ENCODE results near the gene RNU4-1.

The RNU4-1 gene

DNA sequence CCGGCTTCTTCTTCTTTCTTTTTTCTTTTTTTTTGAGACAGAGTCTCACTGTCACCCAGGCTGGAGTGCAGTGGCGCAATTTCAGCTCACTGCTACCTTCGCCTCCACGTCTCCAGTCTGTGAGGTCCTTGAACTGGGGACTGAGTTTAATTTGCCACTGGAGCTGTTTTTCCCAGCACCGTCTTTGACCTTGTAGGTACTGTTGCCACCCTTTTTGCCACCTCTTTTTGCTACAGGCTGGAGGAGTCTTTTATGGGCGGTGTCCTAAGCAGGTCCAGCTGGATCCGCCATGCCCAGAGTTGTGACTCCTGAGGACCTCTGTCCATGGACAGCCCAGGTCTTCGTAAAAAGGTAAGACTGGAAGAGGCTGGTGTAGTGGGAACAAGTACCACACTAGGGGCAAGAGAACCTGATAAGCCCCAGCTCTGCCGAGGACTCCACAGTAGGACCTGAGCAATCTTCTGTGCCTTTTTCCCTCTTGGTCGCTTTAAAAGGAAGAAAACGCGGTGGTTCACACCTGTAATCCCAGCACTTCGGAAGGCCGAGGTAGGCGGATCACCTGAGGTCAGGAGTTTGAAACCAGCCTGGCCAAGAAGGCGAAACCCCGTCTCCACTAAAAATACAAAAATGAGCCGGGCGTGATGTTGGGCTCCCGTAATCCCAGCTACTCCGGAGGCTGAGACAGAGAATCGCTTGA is 2.3 kb downstream of the RNU4-1 start:
- DNase-seq (ENCODE audit: low read depth in 2 of 2): no peak

DNA sequence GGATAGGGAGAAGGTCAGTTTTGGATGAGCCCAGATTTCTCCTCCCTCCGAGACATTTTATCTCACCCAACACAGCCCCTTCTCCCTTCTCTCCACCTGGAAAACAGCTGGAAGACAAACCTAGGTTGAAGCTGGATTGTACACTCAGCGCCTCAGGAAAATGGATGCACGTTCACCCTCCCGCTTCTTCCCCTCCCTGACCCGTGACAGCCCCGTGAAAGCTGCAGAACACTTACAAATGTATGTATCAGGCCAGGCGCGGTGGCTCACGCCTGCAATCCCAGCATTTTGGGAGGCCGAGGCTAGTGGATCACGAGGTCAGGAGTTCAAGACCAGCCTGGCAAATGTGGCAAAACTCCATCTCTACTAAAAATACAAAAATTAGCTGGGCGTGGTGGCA is 5.5 kb downstream of the RNU4-1 start:
- DNase-seq (ENCODE audit: low read depth in 2 of 2): no peak

DNA sequence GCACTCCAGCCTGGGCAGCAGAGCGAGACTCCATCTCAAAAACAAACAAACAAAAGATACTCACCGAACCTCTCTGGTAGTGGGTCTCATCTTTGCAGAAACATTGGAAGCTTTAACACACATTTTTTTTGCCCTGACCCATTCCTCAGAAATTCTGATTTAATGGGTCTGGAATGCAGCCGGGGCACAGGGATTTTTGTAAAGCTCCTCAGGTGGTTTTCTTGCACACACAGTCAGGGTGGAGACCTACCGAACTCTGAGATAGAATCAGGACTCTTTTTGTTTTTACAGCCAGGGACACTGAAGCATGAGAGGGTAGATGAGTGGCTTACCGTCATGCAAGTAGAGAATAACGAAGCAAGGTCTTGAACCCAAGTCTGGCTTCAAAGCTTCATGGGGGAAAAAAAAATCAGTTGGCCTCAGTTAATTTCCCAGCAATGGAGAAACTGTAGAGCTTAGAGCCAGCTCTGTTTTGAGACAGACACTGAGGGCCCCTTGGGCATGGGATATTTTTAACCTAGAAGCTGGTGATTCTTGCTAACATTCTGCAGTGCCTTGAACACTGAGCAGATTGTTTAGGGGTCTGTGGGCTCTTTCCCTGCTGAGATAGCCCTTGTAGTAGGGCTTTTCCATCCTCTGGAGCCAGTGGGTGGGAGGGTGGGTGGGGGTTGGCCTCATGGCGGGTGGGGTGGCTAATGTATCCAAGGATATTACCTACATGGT is 6.1 kb downstream of the RNU4-1 start:
- DNase-seq (ENCODE audit: low read depth in 2 of 2): no peak

DNA sequence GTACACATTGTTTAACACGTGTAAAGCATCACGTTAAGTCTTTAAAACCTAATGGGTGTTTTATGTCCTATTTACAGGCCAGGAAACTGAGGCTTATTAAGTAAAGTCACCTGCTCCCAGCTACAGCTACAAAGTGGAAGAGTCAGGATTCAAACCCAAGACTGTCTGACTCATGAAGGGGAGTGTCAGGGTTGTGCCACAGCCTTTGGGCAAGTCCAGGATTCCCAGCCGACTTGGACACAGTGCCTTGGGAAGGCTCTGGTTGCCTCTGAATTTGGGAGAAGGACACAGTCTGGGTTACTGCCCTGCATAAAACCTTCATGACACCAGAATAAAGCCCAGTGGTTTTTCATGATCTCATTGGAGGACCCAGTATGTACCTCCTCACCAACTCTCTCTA is 8.7 kb downstream of the RNU4-1 start:
- DNase-seq (ENCODE audit: low read depth in 2 of 2): no peak

DNA sequence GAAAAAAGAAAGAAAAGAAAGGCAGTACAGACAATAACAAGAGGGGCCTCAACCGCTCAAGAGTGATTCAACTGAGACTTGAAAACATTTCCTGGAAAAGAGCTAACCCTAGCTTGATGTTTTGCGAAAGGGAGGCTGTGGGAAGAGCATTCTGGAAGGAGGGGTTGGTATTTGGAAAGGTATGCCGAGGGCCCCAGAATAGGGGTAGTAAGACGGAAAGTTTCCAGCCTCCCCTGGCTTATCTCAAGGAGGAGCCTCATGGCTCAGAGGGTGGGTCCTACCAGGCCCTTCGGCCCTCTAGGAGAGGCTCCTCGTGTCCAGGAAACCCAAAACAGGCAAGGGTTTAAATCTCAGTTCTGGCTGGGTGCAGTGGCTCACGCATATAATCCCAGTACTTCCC is 9.7 kb downstream of the RNU4-1 start:
- DNase-seq (ENCODE audit: low read depth in 2 of 2): no peak

DNA sequence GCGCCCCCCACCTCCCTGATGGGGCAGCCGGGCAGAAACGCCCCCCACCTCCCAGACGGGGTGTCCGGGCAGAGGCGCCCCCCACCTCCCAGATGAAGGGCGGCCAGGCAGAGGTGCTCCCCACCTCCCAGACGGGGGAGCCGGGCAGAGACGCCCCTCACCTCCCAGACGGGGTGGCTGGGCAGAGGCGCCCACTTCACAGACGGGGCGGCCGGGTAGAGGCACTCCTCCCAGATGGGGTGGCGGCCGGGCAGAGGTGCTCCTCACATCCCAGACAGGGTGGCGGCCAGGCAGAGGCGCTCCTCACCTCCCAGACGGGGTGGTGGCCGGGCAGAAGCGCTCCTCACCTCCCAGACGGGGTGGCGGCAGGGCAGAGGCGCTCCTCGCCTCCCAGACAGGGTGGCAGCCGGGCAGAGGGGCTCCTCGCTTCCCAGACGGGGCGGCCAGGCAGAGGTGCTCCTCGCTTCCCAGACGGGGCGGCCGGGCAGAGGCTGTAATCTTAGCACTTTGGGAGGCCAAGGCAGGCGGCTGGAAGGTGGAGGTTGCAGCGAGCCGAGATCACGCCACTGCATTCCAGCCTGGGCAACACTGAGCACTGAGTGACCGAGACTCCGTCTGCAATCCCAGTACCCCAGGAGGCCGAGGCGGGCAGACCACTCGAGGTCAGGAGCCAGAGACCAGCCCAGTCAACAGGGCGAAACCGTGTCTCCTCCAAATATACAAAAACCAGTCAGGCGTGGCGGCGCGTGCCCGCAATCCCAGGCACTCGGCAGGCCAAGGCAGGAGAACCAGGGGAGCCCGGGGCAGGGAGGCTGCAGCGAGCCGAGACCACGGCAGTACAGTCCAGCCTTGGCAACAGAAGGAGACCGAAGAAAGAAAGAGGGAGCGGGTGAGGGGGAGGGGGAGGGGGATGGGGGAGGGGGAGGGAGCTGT is 14.6 kb downstream of the RNU4-1 start:
- DNase-seq (ENCODE audit: low read depth in 2 of 2): no peak

DNA sequence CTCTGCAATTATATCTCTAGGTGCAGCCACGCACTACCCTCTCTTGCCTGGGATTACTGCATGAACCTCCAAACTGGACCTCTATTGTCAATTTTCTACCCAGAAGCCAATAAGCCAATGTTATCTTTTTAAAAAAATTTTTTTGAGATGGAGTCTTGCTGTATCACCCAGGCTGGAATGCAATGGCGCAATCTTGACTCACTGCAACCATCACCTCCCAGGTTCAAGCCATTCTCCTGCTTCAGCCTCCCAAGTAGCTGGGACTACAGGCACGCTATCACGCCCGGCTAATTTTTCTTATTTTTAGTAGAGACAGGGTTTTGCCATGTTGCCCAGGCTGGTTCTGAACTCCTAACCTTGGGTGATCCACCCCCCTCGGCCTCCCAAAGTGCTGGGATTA is 16.3 kb downstream of the RNU4-1 start:
- no peak for DNase-seq (ENCODE audit: low read depth in 2 of 2)

DNA sequence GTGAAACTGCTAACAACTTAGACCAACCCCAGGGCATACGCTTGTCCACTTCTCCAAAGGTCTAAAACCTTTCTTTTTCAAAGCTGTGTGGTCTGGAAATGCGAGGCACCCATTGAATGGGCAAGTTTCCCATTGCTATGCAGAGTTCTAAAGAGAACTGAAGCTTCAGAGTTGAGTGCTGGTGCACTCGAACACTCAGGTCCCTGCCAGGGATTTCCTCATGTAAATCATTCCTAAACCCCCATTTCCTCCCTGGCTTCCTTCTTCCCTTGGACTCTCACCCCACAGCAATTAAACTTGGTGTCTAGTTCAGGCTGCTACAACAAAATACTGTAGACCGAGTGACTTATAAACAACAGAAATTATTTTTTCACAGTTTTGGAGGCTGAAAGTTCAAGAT is 25.3 kb downstream of the RNU4-1 start:
- DNase-seq (ENCODE audit: low read depth in 2 of 2): no peak

DNA sequence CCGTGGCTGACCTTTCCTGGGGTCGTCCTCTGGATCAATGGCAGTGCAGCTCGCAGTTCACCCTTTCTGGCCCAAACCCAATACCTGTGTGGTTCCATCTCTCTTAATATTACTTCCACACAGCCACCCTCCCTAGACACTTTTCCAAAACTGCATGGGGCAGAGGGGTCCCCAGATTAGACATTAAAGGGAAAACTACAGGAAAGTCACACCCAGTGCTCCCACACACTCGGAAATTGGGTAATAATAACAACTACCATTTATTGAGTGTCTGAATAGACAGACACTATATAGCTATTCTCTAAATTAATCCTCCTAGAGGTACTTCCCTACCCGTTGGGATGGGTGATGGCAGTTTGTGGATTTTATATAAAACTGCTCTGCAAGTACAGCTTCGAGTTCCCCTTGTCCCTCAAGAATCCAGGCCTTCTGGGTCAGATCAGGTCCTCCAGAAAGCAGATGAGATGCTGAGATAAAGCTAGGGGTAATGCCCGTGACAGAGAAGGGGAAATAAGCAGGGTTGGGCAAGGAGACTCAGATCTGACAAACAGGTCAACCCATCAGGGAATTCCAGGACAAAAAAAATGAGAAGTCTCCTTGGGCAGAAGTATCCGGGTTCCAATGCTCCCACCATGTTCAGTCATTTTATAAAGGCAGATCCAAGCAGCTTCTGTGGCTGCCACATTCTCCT is 26.7 kb downstream of the RNU4-1 start:
- DNase-seq (ENCODE audit: low read depth in 2 of 2): no peak

DNA sequence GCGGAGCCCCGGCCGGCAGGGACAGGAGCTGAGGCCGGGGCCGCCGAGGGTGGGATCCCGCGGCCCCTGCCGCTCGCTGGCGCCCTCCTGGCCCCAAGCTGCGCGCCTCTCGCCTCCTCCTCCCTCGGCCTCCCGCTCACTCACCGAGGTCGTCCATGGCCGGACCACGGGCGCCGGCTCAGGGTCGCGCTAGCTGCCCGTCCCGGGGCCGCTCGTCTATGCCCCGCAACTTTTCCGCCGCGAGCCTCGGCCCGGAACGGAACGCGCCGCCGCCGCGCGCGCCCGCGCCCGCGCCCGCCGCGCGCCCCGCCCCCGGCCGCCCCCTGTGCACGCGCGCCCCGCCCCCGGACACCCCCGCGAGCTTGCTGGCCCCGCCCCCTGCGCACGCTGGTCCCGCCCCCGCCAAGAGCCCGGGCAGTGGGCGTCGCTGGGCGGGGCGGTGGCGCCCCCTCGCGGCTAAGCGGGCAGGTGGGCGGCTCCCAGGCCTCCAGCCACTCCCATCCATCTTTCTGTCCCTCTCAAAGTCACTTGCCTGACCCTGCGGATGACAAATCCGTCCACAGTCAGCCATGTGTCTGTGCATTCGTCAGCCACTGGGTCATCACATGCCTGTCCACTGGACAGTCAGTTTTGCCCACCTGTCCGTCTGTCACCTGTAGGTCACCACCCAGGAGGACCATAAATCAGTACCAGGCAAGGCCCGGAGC is 27.4 kb downstream of the RNU4-1 start, which contains the start of gene PXN:
Gene PXN (minus strand): TSS at position 258 of the 707 bp plus-strand sequence. CDS start 101 bp downstream, at position 157.
- peak; percentile 52 to 53 for DNase-seq (ENCODE audit: low read depth in 2 of 2)

DNA sequence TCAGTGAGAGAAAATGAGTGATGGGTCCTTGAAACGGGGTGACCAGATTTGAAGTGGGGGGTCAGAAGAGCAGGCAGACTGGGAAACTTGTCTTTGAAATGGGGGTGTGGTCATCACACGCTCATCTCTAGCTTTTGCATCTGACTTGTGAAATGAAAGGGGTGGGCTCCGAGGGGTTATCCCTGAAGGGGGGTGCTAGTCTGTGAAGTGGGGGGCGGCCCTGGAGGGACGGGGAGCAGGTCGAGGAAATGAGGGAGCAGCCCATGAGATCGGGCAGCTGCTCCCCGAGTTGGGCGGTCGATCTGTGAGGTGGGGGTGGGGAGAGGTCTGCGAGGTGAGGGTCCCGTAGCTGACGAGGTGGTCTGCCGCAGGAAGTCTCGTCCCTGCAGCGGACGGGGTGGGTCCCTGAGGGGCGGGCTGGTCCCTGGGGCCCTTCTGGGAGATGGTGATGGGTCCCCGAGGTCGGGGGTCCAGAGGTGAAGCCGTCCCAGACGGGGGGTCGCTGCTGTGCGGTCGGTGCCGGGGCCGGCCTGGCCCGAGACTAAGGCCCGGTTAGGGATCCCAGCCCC is 28.0 kb downstream of the RNU4-1 start:
- DNase-seq (ENCODE audit: low read depth in 2 of 2): no peak

DNA sequence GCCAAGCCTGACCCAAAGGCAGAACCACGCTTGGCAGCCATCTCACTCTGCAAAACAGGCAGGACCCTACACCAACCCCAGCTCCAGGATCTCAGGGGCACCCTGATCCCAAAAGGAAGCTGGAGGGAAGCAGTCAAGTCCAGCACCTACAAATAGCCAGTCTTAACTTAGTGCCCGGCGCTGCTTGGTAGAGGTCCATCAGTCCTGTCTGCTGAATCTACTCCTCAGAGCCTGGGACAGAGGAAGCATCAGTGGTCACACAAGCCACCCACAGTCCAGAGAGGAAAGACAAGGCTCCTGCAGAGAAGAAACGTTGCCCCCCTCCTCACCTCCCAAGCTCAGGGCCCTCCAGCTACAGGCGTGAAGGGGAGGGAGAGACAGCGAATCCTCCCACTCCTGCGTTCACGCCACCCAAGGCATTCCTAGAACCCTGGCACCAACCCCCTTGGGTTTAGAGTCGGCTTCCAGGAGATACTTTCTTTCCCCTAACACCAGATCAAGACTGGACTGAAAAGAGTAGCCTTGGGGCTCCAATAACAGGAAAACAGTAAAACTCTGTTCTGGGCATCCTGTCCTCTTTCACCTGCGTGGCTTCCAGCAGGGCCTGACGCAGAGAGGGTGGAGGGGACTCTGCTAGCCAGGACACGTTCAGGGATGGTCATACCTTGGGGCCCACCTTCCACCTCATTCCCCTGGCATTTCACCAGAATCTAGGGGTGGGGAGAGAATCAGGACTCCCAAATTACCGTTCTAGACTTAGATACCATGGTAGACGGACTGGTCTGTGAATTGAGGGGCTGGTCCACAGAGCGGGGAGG is 28.7 kb downstream of the RNU4-1 start:
- DNase-seq (ENCODE audit: low read depth in 2 of 2): no peak

DNA sequence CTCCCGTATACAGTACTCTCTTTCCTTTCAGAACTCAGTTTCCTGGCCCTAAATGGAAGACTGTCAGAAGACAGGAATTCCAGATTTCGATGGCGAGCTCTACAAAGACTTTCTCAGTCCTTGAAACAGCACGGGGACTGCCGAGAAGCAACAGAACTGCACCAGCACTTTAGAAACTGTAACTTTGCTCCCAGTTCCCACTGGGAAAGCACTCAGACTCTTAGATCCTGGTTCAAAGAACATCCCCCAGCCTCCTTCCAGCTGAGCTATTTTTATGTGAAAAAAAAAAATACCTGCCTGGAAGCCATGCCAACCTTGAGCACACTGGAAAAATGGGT is 29.3 kb downstream of the RNU4-1 start:
- DNase-seq (ENCODE audit: low read depth in 2 of 2): no peak

DNA sequence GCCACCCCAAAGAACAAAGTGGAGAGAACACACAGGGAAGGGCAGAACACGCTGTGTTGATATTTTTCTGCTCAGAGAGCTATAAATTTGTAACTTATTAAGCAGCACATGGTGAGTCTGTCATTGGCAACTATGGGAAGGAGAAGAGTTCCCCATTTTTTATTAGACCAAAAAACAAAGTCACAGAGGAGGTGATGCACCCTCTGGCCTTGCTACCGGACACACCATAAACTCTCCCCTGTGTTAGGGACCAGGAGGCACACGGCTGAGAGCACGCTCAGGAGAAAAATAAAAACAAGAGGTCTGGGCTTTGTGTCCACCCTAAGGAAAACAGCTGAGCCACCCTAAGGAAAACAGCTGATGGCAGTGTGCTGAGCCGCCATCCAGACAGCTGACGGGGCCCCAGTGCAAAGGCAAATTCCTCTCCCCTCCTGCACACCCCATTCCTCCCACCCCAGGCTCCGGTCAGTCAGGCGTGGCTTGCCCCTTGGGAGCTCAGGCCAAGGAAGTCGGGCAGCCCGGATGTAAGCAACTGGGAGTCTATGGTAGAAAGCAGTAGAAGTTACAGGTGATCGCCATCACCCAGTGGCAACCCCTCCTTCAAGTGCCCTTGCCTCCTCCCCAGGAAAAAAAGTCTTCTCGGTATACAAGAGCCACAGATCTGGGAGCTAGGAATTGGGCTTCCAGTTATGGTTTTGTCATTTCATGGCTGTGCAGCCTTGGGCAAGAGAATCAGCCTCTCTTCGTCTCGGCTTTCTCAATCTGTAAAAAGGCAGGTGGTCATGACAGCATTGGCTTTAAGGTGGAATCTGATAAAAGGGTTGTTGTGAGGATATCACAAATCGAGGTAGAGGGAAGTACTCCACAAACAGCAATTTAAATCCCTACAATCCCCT is 29.9 kb downstream of the RNU4-1 start:
- no peak for DNase-seq (ENCODE audit: low read depth in 2 of 2)

DNA sequence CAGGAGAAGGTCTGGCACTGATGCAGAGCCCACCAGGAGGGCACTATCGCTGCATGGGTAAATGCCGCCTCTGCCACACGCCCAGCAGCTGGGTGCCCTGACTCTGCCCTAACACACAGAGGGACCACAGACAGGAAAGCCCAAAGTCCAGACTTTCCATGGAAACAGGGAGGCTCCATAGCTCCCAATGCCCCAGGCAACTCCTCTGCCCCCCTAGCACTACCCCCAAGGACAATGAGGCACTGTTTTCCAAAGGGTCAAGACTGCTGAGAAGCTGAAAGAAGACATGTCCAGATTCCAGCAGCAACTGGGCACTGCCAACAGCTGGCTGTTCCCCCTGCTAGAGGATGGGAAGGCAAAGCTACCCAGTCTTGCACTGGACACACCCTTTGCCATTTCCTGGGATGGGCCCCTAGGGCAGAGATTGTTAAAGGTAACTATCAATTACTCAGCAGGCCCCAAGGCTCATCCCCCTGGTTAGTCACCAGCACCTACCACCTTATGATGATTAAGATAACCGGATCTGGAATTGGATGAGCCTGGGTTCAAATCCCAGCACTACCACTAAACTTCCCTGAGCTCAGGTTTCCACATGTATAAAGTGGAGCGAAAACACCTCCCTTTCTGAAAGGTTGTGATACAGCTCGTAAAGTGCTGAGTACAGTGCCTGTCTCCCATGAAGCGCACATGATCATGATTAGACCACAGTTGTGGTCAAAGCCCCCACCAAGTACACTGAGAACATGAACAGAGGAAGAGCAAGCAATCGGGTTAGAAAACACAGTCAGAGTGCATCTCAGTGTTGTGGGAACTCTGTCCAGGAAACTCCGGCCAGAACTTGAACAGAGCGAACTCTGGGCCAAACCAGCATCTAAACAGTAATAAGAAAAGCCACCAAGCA is 30.8 kb downstream of the RNU4-1 start:
- no peak for DNase-seq (ENCODE audit: low read depth in 2 of 2)

DNA sequence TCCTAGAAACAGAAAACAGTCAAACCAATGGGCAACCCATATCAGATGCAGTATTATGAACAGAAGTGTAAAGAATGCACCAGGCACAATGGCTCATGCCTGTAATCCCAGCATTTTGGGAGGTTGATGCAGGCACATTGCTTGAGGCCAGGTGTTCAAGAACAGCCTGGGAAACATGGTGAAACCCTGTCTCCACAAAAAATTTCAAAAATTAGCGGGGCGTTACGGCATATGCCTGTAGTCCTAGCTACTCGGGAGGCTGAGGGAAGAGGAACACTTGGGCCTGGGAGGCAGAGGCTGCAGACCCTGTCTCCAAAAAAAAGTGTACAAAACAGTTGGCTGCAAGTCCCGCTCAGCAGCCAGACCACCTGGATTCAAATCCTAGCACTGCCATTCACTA is 32.4 kb downstream of the RNU4-1 start:
- no peak for DNase-seq (ENCODE audit: low read depth in 2 of 2)

DNA sequence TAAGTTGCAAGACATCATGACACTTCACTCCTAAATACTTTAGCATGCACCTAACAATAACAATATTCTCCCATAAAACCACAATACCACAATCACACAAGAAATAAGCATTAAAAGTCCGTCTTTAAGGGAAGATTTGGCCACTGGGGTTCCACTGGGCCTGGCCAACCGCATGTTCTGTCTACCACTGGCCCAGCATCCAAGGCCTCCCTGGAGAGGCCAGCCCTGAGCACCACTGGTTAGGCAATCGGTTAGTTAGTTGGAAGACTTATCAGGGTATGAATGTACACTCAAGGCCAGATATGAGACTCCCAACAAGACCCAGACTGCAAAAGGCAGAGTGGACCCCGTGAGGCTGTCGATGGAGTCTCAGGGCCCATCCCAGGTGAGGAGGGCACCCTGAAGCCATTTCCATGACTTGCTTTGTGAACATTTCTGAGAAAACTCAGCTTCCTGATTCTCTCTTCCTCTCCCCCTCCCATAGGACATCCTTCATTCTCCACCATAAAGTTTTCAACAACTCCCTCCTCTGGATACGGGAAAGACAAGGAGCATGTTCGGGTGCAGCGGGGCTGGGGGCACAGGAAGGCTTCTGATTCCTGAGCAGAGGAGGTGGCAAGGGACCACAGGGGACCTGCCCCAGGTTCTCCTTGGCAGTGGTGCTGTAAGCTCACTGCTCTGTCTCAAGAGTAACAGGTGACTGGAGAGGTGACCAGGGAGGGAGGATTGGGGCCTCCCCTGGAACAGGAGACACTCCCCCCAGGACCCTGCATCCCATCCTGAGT is 33.4 kb downstream of the RNU4-1 start:
- no peak for DNase-seq (ENCODE audit: low read depth in 2 of 2)

All from fibroblast of skin of left quadriceps (primary cell).